ENCODE results near the gene SETD3.

Gene SETD3

GRCh38 chr14:99384450-99385417, 95.9 kb downstream of the SETD3 start:
- no peak for DNase-seq

GRCh38 chr14:99383472-99384449, 96.9 kb downstream of the SETD3 start:
- no peak for DNase-seq

- DNase-seq, result no peak
Measured at GRCh38 chr14:99382781-99383471, 97.7 kb downstream of the SETD3 start.

GRCh38 chr14:99382071-99382470, 98.6 kb downstream of the SETD3 start:
- DNase-seq, result no peak

- no peak for DNase-seq
Measured at GRCh38 chr14:99381688-99382060, 99.0 kb downstream of the SETD3 start.

- DNase-seq, result no peak
Measured at GRCh38 chr14:99380991-99381687, 99.5 kb downstream of the SETD3 start.

GRCh38 chr14:99380402-99380801, 100.3 kb downstream of the SETD3 start:
- DNase-seq, result no peak

- DNase-seq, result no peak
Measured at GRCh38 chr14:99378782-99379214, 101.9 kb downstream of the SETD3 start.

- no peak for DNase-seq
Measured at GRCh38 chr14:99377951-99378350, 102.7 kb downstream of the SETD3 start.

- DNase-seq, result no peak
Measured at GRCh38 chr14:99374964-99375363, 105.7 kb downstream of the SETD3 start.

- DNase-seq, result no peak
Measured at GRCh38 chr14:99363616-99364290, 116.9 kb downstream of the SETD3 start.

GRCh38 chr14:99363051-99363450, 117.6 kb downstream of the SETD3 start:
- no peak for DNase-seq

- no peak for DNase-seq
Measured at GRCh38 chr14:99361596-99362215, 119.0 kb downstream of the SETD3 start.

GRCh38 chr14:99360774-99361595, 119.7 kb downstream of the SETD3 start:
- DNase-seq, result no peak

- DNase-seq, result no peak
Measured at GRCh38 chr14:99359906-99360305, 120.8 kb downstream of the SETD3 start.

- no peak for DNase-seq
Measured at GRCh38 chr14:99357916-99358390, 122.7 kb downstream of the SETD3 start.

- no peak for DNase-seq
Measured at GRCh38 chr14:99357151-99357915, 123.3 kb downstream of the SETD3 start.

GRCh38 chr14:99356031-99356608, 124.5 kb downstream of the SETD3 start:
- DNase-seq, result no peak
